AG04450 (cell line): ENCODE data around the gene APEH. TPM values are rescaled to one million over a fixed set of nuclear protein-coding genes. Genes with fewer than 3 reads are reported as not detected.
A peak's percentile ranks its signal among the peaks of the same experiment; 100 is the strongest.
"Not testable (repeated sequence)": the region's sequence is repeated elsewhere in the genome, so short reads cannot be mapped to it uniquely, and the experiment has no call there.

Experiments used
- CTCF ChIA-PET: fragments of 300-600, 350-600 bp; formaldehyde crosslinking; extraction: SDS; loops from one replicate; lab custom pipeline; 2022; ENCODE audit warnings: antibody characterized with exemption, inconsistent platforms; lab: Charles Lee
- POLR2A ChIA-PET: fragments of 350-600 bp; formaldehyde crosslinking; extraction: SDS; loops from one replicate; lab custom pipeline; 2021; ENCODE audit warnings: antibody characterized with exemption, inconsistent platforms; lab: Yijun Ruan, JAX
- DNase-seq: peaks from one replicate; pipeline ENCODE4 v3.0.0-alpha.2; 2011; ENCODE audit warnings: low read depth, low spot score
- H3K27ac ChIP-seq: one replicate; pipeline ENCODE4 v1.5.1; 2012; ENCODE audit warnings: low read depth, low read length, control low read depth
- H3K27me3 ChIP-seq: one replicate; pipeline ENCODE4 v1.6.0; 2012; ENCODE audit warnings: low read length; ENCODE audit not compliant: control insufficient read depth, insufficient read depth
- H3K4me3 ChIP-seq: 2 replicates; pipeline ENCODE4 v1.5.1; 2011; ENCODE audit warnings: mild to moderate bottlenecking, low read depth, low read length, control low read depth
- H3K9me3 ChIP-seq: 2 replicates; pipeline ENCODE4 v1.5.1; 2012; ENCODE audit warnings: low read length; ENCODE audit not compliant: control insufficient read depth, insufficient read depth
- CTCF ChIP-seq: IDR thresholded peaks from 2 replicates; pipeline ENCODE4 v1.5.1; 2011; ENCODE audit warnings: low read depth, low read length, control low read depth, inconsistent platforms
- polyA plus RNA-seq: library from polyadenylated mRNA; depleted of rRNA; stranded (reverse); fragments of >200 nt; gene quantifications from 2 replicates; pipeline ENCODE4 v1.2.3, GENCODE V29; 2011

APEH gene
- polyA plus RNA-seq, 1 experiment: 85.3 TPM

- peak; percentile 78 for DNase-seq
- ChIA-PET POLR2A (no interaction called here), CTCF (no interaction called here)
- Histone ChIP-seq H3K27me3 (no peaks in the 10 kb centered on the region), H3K4me3 (peak within 1 kb of the TSS; percentile 95), H3K27ac (peak within 1 kb of the TSS; percentile 52), H3K9me3 (no peaks in the 10 kb centered on the region; the same call in 1 of the 2 replicates)
- TF ChIP-seq CTCF: peak; percentile 48
These were observed 15.1 kb downstream of the APEH start, which contains the start of the genes MST1 and RNF123 for GRCh38 chr3:49689046-49689907. TSS of gene MST1 (minus strand) at chr3:49689474. CDS start at chr3:49688691, 783 bp downstream. TSS of gene RNF123 (plus strand) at chr3:49689557. CDS start at chr3:49691166, 1,609 bp downstream.

GRCh38 chr3:49689908-49690624, 15.9 kb downstream of the APEH start:
- DNase-seq, CTCF ChIA-PET, H3K27me3 ChIP-seq, H3K9me3 ChIP-seq, POLR2A ChIA-PET: not testable (repeated sequence)
- Histone ChIP-seq H3K4me3 (peak overlapping the region; percentile 95), H3K27ac (peak overlapping the region; percentile 52)

GRCh38 chr3:49690856-49691255, 16.7 kb downstream of the APEH start:
- H3K4me3 ChIP-seq, H3K27me3 ChIP-seq, DNase-seq, H3K27ac ChIP-seq, POLR2A ChIA-PET, CTCF ChIA-PET, H3K9me3 ChIP-seq: not testable (repeated sequence)

- H3K4me3 ChIP-seq, H3K27me3 ChIP-seq, CTCF ChIA-PET, H3K27ac ChIP-seq, H3K9me3 ChIP-seq, DNase-seq, POLR2A ChIA-PET: not testable (repeated sequence)
These were observed 17.3 kb downstream of the APEH start for GRCh38 chr3:49691481-49691880.

GRCh38 chr3:49694409-49695070, 20.4 kb downstream of the APEH start:
- H3K4me3 ChIP-seq, DNase-seq, POLR2A ChIA-PET, H3K9me3 ChIP-seq, H3K27me3 ChIP-seq, H3K27ac ChIP-seq: not testable (repeated sequence)
- CTCF ChIA-PET: interaction anchor here (0.7 to 1.3 kb wide), 2 partner anchors 147 to 155 kb away, joined by 3 read pairs; no protein-coding TSS in a partner anchor

- H3K9me3 ChIP-seq, CTCF ChIA-PET, H3K27ac ChIP-seq, H3K27me3 ChIP-seq, POLR2A ChIA-PET, DNase-seq, H3K4me3 ChIP-seq: not testable (repeated sequence)
These were observed 21.3 kb downstream of the APEH start for GRCh38 chr3:49695350-49696015.
